HG03196 (cell line): Measurements from ENCODE around the gene CDON.

Experiments used
- ATAC-seq: cut with Tn5 transposase; IDR thresholded peaks from one replicate; pipeline ENCODE4 v1.9.1; 2021; ENCODE audit not compliant: unreplicated experiment

CDON gene

GRCh38 chr11:125958872-125959400 is 103.7 kb downstream of the CDON start:
- no peak for ATAC-seq

- no peak for ATAC-seq
Measured at GRCh38 chr11:125957618-125958332, 104.9 kb downstream of the CDON start.

GRCh38 chr11:125956391-125957134 is 106.1 kb downstream of the CDON start:
- no peak for ATAC-seq

GRCh38 chr11:125955856-125956255 is 106.8 kb downstream of the CDON start:
- no peak for ATAC-seq

- no peak for ATAC-seq
Measured at GRCh38 chr11:125954945-125955640, 107.6 kb downstream of the CDON start.

GRCh38 chr11:125954123-125954944 is 108.3 kb downstream of the CDON start:
- ATAC-seq = no peak

GRCh38 chr11:125953401-125953935 is 109.2 kb downstream of the CDON start:
- ATAC-seq = no peak

GRCh38 chr11:125952973-125953372 is 109.7 kb downstream of the CDON start:
- no peak for ATAC-seq

- no peak for ATAC-seq
Measured at GRCh38 chr11:125952559-125952958, 110.1 kb downstream of the CDON start.

- ATAC-seq = no peak
Measured at GRCh38 chr11:125951731-125952130, 110.9 kb downstream of the CDON start.

- no peak for ATAC-seq
Measured at GRCh38 chr11:125950696-125951651, 111.7 kb downstream of the CDON start.

- no peak for ATAC-seq
Measured at GRCh38 chr11:125950178-125950490, 112.5 kb downstream of the CDON start.

GRCh38 chr11:125949271-125950177 is 113.1 kb downstream of the CDON start:
- ATAC-seq = no peak

- ATAC-seq = no peak
Measured at GRCh38 chr11:125948278-125949051, 114.2 kb downstream of the CDON start.

- no peak for ATAC-seq
Measured at GRCh38 chr11:125947419-125948277, 115.0 kb downstream of the CDON start.

GRCh38 chr11:125946712-125947418 is 115.8 kb downstream of the CDON start:
- no peak for ATAC-seq
